ENCODE data around the gene PCDHA1. TPM values are rescaled to one million over a fixed set of nuclear protein-coding genes. Genes with fewer than 3 reads are reported as not detected.

Gene PCDHA1
- total RNA-seq, 4 donors from 2014 or later, result not detected

- H3K4me3 ChIP-seq, result no peak overlapping the region
- 40 to 70% methylated on average over 1 of the region's 1 CpG for WGBS, 2 donors
Measured at GRCh38 chr5:140996060-140996459, 210.1 kb downstream of the PCDHA1 start.

GRCh38 chr5:140998921-140999410 is 213.0 kb downstream of the PCDHA1 start:
- no peaks in the 10 kb centered on the region for H3K27me3 ChIP-seq

More at GRCh38 chr5:140996060-140996459, 210.1 kb downstream of the PCDHA1 start:
- Histone ChIP-seq H3K27me3 (no peaks in the 10 kb centered on the region), H3K4me1 (peaks cover 0 to 1% (median 0%) of the 10 kb centered on the region in 4 donors), H3K27ac (no peak overlapping the region), H3K9me3 (no peaks in the 10 kb centered on the region), H3K36me3 (no peaks in the 10 kb centered on the region)
- no peak for TF ChIP-seq CTCF (IDR thresholded peaks at IDR 0.05)
- TF ChIP-seq EP300 (IDR thresholded peaks at IDR 0.05), result no peak
- no peak for TF ChIP-seq POLR2A (IDR thresholded peaks at IDR 0.05)
- DNase-seq (ENCODE audit: low spot score in 2 of 2), result no peak

GRCh38 chr5:141001446-141001843 is 215.5 kb downstream of the PCDHA1 start:
- no peak for DNase-seq (ENCODE audit: low spot score in 2 of 2)
- H3K27ac ChIP-seq, result no peak overlapping the region
- no peaks in the 10 kb centered on the region for H3K27me3 ChIP-seq
- H3K4me1 ChIP-seq, result peaks cover 0 to 14% (median 2%) of the 10 kb centered on the region in 4 donors
- H3K36me3 ChIP-seq, result no peaks in the 10 kb centered on the region
- H3K9me3 ChIP-seq, result no peaks in the 10 kb centered on the region
- peak overlapping the region in 3 of 4 donors; percentile 4 to 30 (median 12) for H3K4me3 ChIP-seq
- 5 to 6% methylated on average over 9 of the region's 9 CpGs for WGBS, 2 donors
- TF ChIP-seq CTCF (IDR thresholded peaks at IDR 0.05) (no peak), EP300 (IDR thresholded peaks at IDR 0.05) (no peak), POLR2A (IDR thresholded peaks at IDR 0.05) (no peak)

More at GRCh38 chr5:140998921-140999410, 213.0 kb downstream of the PCDHA1 start:
- H3K27ac ChIP-seq, result no peak overlapping the region
- no peaks in the 10 kb centered on the region for H3K9me3 ChIP-seq
- TF ChIP-seq EP300 (IDR thresholded peaks at IDR 0.05) (no peak), POLR2A (IDR thresholded peaks at IDR 0.05) (no peak), CTCF (IDR thresholded peaks at IDR 0.05) (no peak)
- WGBS, 2 donors, result 76 to 77% methylated on average over 2 of the region's 2 CpGs
- H3K4me3 ChIP-seq, result no peak overlapping the region
- H3K36me3 ChIP-seq, result no peaks in the 10 kb centered on the region
- no peak for DNase-seq (ENCODE audit: low spot score in 2 of 2)
- peaks cover 0 to 14% (median 2%) of the 10 kb centered on the region in 4 donors for H3K4me1 ChIP-seq

GRCh38 chr5:141001844-141002604 is 216.1 kb downstream of the PCDHA1 start:
- H3K27ac ChIP-seq, result no peak overlapping the region
- H3K4me3 ChIP-seq, result peak overlapping the region; percentile 4 to 30 (median 8)
- no peaks in the 10 kb centered on the region for H3K36me3 ChIP-seq
- peaks cover 0 to 14% (median 2%) of the 10 kb centered on the region in 4 donors for H3K4me1 ChIP-seq
- no peaks in the 10 kb centered on the region for H3K27me3 ChIP-seq
- H3K9me3 ChIP-seq, result no peaks in the 10 kb centered on the region
- DNase-seq (ENCODE audit: low spot score in 2 of 2), result no peak
- 3% methylated on average over 19 of the region's 19 CpGs for WGBS, 2 donors
- TF ChIP-seq EP300 (IDR thresholded peaks at IDR 0.05) (no peak), CTCF (IDR thresholded peaks at IDR 0.05) (no peak), POLR2A (IDR thresholded peaks at IDR 0.05) (no peak)

- no peak for TF ChIP-seq POLR2A (IDR thresholded peaks at IDR 0.05)
- TF ChIP-seq CTCF (IDR thresholded peaks at IDR 0.05), result no peak
- TF ChIP-seq EP300 (IDR thresholded peaks at IDR 0.05), result no peak
- Histone ChIP-seq H3K36me3 (no peaks in the 10 kb centered on the region), H3K27me3 (no peaks in the 10 kb centered on the region), H3K4me1 (peaks cover 0 to 14% (median 2%) of the 10 kb centered on the region in 4 donors), H3K9me3 (no peaks in the 10 kb centered on the region), H3K27ac (no peak overlapping the region), H3K4me3 (no peak overlapping the region)
- no peak for DNase-seq (ENCODE audit: low spot score in 2 of 2)
- 54 to 70% methylated on average over 3 of the region's 3 CpGs for WGBS, 2 donors
Measured at GRCh38 chr5:141002605-141002965, 216.6 kb downstream of the PCDHA1 start.
